ENCODE measurements around the gene SDHA. TPM values are rescaled to one million over a fixed set of nuclear protein-coding genes. Genes with fewer than 3 reads are reported as not detected.

SDHA gene
- total RNA-seq, 1 donor: 92.6 TPM

- peak; percentile 15 for DNase-seq (ENCODE audit: low read depth)
- no peak overlapping the region for H3K4me3 ChIP-seq (ENCODE audit: low read depth, low read length)
- no peak for TF ChIP-seq CTCF (IDR thresholded peaks at IDR 0.05; ENCODE audit: insufficient read depth, low read length)
Measured at GRCh38 chr5:185095-186070, 32.7 kb upstream of the SDHA start.

DNA sequence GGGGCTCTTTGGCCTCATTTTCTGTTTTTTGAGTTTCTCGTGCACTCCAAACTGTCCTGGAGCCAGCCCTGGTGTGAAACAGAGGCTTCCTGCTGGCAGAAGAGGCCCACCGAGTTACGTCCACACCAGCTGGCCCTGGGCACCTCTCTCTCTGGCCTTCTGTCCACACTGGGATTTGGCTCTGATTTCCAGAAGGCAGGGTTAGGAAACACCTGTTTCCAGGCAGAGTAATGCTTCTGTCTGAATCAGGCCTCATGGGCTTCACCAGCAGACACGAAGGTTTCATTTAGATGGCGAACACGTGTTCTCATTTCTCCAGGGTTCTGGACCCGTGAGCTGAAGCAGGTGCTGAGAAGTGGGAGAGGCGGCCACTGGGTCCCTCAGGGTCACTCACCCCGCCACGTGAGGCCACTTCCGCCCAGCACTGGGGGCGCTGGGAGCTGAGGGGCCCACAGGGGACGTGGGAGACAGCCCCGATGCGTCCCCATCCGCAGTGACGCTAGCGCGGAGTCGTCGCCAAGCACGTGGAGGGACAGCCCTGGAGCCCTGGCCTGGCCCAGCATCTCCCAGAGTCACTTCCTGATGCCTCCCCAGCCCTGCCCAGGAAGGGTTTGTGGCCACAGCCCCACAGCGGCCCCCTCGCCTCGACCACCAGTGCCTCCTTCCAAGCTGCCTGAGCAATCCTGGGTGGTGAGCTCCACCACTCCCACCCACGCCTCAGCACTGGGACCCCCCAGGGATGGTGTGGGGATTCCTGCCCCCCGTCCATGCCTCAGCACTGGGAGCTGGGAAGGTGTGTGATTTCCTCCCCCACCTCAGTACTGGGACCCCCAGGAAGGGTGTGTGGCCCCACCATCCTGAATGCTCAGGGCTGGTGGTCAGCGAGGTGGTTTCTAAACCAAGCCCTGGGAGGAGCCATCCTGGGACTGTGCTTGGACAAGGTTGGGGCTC lies 31.8 kb upstream of the SDHA start:
- no peak for TF ChIP-seq CTCF (IDR thresholded peaks at IDR 0.05; ENCODE audit: insufficient read depth, low read length)
- H3K4me3 ChIP-seq (ENCODE audit: low read depth, low read length): no peak overlapping the region
- DNase-seq (ENCODE audit: low read depth): no peak

GRCh38 chr5:187042-187431 lies 31.1 kb upstream of the SDHA start:
- no peak for TF ChIP-seq CTCF (IDR thresholded peaks at IDR 0.05; ENCODE audit: insufficient read depth, low read length)
- no peak overlapping the region for H3K4me3 ChIP-seq (ENCODE audit: low read depth, low read length)
- no peak for DNase-seq (ENCODE audit: low read depth)

DNA sequence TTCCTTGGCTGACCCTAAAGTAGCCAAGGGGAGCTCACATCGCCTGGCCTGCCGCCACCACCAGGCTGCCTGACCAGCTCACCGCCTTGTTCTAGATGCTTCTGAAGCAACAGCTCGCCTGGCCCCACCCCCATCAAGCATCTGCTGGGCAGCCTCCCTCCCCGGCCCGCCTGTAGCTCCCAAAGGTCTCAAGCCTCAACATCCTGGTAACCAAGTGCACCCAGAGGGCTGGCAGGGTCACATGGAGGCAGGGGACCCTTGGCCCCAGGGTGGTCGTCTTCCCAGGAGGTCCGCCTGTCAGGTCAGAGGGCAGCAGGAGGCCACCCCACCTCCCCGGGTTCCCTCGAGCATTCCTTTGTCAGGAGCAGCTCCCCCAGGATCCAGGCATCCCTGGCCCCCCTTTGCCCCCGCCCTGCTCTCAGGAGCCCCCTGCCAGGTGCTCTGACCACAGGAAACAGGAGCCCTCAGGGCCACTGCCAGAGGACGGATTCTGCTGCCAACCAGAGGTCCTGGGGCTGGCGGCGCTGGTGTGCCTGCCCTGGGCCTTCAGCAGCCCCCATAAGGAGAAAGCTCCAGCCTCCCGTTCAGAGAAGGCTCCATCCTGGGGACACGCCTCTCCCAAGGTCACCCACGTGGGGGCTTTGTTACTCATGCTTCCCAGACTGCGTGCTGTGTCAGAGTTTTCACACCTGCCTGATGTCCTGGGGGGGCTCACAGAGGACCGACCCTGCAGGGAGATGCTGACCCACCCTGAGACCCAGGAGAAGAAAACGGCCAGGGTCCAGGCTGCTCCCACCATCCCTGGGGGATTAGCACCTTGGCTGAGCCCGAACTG lies 30.3 kb upstream of the SDHA start:
- no peak for TF ChIP-seq CTCF (IDR thresholded peaks at IDR 0.05; ENCODE audit: insufficient read depth, low read length)
- H3K4me3 ChIP-seq (ENCODE audit: low read depth, low read length): peak overlapping the region; percentile 38
- DNase-seq (ENCODE audit: low read depth): no peak

- TF ChIP-seq CTCF (IDR thresholded peaks at IDR 0.05; ENCODE audit: insufficient read depth, low read length): peak; percentile 95
- peak overlapping the region; percentile 38 for H3K4me3 ChIP-seq (ENCODE audit: low read depth, low read length)
- DNase-seq (ENCODE audit: low read depth): peak; percentile 81
Measured at GRCh38 chr5:188488-189481, 29.3 kb upstream of the SDHA start.
